ENCODE measurements around the gene HOXD10. TPM values are rescaled to one million over a fixed set of nuclear protein-coding genes. Genes with fewer than 3 reads are reported as not detected.
A peak's percentile ranks its signal among the peaks of the same experiment; 100 is the strongest.

The HOXD10 gene
- total RNA-seq, 1 donor from 2014 or later, result not detected

DNA sequence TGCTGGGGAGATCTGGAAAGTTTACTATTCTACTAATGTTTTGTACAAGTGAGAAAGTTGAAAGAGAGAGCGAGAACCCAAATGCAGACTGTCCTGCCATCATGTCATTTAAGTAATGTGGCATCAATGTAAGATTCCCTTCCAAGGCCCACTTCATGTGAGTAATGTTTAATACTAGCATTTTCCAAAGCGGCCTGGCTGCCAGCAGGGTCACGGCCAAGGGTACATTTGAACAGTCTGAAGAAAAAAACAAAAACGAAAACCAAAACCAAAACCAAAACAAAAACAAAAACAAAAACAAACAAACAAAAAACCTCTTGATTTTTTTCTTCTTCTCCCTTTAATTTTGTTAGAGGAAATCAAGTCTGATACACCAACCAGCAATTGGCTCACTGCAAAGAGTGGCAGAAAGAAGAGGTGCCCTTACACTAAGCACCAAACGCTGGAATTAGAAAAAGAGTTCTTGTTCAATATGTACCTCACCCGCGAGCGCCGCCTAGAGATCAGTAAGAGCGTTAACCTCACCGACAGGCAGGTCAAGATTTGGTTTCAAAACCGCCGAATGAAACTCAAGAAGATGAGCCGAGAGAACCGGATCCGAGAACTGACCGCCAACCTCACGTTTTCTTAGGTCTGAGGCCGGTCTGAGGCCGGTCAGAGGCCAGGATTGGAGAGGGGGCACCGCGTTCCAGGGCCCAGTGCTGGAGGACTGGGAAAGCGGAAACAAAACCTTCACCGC, 2.2 kb downstream of the HOXD10 start:
- no peak for DNase-seq (ENCODE audit: low spot score)
- Mint-ChIP-seq H3K4me3 (peak overlapping the region; percentile 44), H3K27me3 (ENCODE audit: insufficient read depth) (peaks cover 73% of the 10 kb centered on the region), H3K36me3 (ENCODE audit: low read depth) (peaks cover 8% of the 10 kb centered on the region), H3K9me3 (peaks cover 7% of the 10 kb centered on the region), H3K4me1 (ENCODE audit: low read depth) (peaks cover 12% of the 10 kb centered on the region), H3K27ac (peak overlapping the region; percentile 23)
- intact Hi-C loops (cut with micrococcal nuclease), result loop anchor here (10.0 kb wide), 1 partner anchor 46 kb away; no protein-coding TSS in a partner anchor

DNA sequence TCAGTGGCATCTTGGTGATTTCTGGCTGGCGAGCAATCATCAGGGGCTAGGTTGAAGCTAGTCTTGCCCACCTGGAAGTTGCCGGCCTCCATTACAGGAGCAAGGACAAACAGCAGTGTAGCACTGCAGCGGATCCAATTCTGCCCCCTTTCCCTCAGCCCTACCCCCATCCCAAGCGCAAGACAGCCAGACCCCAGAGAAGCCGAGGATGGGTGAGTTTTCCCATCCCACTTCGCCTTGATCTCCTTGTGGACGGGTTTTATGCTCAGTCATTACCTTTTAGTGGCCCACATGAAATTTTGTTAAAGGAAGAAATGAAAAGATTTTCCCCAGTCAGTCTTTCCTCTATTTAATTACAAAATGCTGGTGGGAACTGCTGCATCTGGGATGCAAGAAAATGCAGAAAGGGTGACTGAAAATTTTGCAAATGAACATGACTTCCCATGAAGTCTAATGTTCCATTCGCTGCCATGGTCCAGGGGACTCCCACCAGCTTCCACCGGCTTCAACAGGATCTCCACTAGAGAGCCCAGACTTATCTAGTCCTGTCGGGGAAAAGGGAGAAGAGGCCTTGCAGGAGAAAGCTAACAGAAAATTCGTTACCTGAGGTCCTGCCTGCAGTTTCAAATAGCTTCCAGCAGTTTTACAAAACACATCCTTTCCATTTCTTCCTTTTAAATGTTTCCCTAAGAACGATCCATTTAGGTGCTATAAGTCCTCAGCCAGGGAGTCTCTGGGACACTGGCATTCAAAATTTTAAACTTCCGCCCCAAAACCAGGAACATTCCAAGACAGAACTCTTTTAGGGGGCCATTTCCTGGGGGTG, 4.0 kb downstream of the HOXD10 start:
- peaks cover 8% of the 10 kb centered on the region for H3K36me3 Mint-ChIP-seq (ENCODE audit: low read depth)
- DNase-seq (ENCODE audit: low spot score), result no peak
- H3K4me3 Mint-ChIP-seq, result no peak overlapping the region
- H3K9me3 Mint-ChIP-seq, result peaks cover 7% of the 10 kb centered on the region
- H3K27me3 Mint-ChIP-seq (ENCODE audit: insufficient read depth), result peaks cover 80% of the 10 kb centered on the region
- intact Hi-C loops (cut with micrococcal nuclease), result no loop called here
- H3K27ac Mint-ChIP-seq, result no peak overlapping the region
- H3K4me1 Mint-ChIP-seq (ENCODE audit: low read depth), result peaks cover 14% of the 10 kb centered on the region

GRCh38 chr2:176121190-176122051, 4.8 kb downstream of the HOXD10 start:
- no peak overlapping the region for H3K27ac Mint-ChIP-seq
- intact Hi-C loops (cut with micrococcal nuclease), result loop anchor here (1.0 kb wide), 1 partner anchor 9 kb away; no protein-coding TSS in a partner anchor
- DNase-seq (ENCODE audit: low spot score), result no peak
- H3K4me1 Mint-ChIP-seq (ENCODE audit: low read depth), result peaks cover 14% of the 10 kb centered on the region
- H3K27me3 Mint-ChIP-seq (ENCODE audit: insufficient read depth), result peaks cover 80% of the 10 kb centered on the region
- no peak overlapping the region for H3K4me3 Mint-ChIP-seq
- H3K36me3 Mint-ChIP-seq (ENCODE audit: low read depth), result peaks cover 8% of the 10 kb centered on the region
- H3K9me3 Mint-ChIP-seq, result peaks cover 7% of the 10 kb centered on the region

DNA sequence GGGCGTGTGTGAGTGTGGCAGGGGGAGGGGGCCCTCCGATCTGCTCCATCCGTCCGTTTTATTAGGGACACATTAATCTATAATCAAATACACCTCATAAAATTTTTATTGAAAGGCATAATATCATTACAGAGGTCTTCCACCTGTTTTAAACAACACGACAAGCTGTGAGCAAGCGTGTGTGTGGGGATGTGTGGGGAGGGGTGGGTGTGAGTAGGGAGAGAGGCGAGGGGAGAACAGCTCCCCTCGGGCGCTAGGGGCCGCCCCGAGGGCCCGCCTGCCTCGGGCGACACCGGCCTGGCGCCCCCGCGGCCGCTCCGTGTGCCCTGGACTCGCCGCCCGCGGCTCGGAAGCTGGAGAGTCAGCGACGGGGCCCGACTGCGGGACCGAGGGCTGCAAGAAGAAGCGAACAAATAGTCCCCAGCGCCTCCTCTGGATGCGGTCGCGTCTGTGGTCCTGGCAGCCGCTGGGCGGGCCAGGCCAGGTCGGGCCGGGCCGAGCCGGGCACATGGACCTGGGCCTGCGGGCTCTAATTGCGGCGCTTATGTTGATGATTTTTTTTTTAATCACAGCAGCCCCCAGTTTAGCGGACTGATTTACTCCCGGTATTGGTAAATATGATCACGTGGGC, 5.6 kb downstream of the HOXD10 start:
- no peak for DNase-seq (ENCODE audit: low spot score)
- peaks cover 4% of the 10 kb centered on the region for H3K9me3 Mint-ChIP-seq
- H3K27me3 Mint-ChIP-seq (ENCODE audit: insufficient read depth), result peaks cover 81% of the 10 kb centered on the region
- H3K4me3 Mint-ChIP-seq, result no peak overlapping the region
- intact Hi-C loops (cut with micrococcal nuclease), result loop anchor here (1.0 kb wide), 1 partner anchor 8 kb away; no protein-coding TSS in a partner anchor
- H3K36me3 Mint-ChIP-seq (ENCODE audit: low read depth), result peaks cover 4% of the 10 kb centered on the region
- H3K27ac Mint-ChIP-seq, result peak overlapping the region; percentile 52
- peaks cover 18% of the 10 kb centered on the region for H3K4me1 Mint-ChIP-seq (ENCODE audit: low read depth)

- peaks cover 82% of the 10 kb centered on the region for H3K27me3 Mint-ChIP-seq (ENCODE audit: insufficient read depth)
- H3K4me3 Mint-ChIP-seq, result no peak within 1 kb of the TSS
- H3K4me1 Mint-ChIP-seq (ENCODE audit: low read depth), result peaks cover 22% of the 10 kb centered on the region
- H3K27ac Mint-ChIP-seq, result peak within 1 kb of the TSS; percentile 84
- peaks cover 4% of the 10 kb centered on the region for H3K9me3 Mint-ChIP-seq
- peaks cover 3% of the 10 kb centered on the region for H3K36me3 Mint-ChIP-seq (ENCODE audit: low read depth)
- no peak for DNase-seq (ENCODE audit: low spot score)
- intact Hi-C loops (cut with micrococcal nuclease), result loop anchor here (1.0 kb wide), 1 partner anchor 7 kb away; no protein-coding TSS in a partner anchor
Measured at GRCh38 chr2:176122683-176123410, 6.3 kb downstream of the HOXD10 start, which contains the start of gene HOXD9. HOXD9 (plus strand) TSS chr2:176122719; CDS start chr2:176122769, 50 bp downstream.

- no peak for DNase-seq (ENCODE audit: low spot score)
- intact Hi-C loops (cut with micrococcal nuclease), result no loop called here
- H3K4me1 Mint-ChIP-seq (ENCODE audit: low read depth), result peaks cover 25% of the 10 kb centered on the region
- peaks cover 82% of the 10 kb centered on the region for H3K27me3 Mint-ChIP-seq (ENCODE audit: insufficient read depth)
- no peak overlapping the region for H3K4me3 Mint-ChIP-seq
- H3K36me3 Mint-ChIP-seq (ENCODE audit: low read depth), result peaks cover 2% of the 10 kb centered on the region
- H3K9me3 Mint-ChIP-seq, result peaks cover 4% of the 10 kb centered on the region
- H3K27ac Mint-ChIP-seq, result peak overlapping the region; percentile 84
Measured at GRCh38 chr2:176123411-176124109, 7.0 kb downstream of the HOXD10 start.

- Mint-ChIP-seq H3K27ac (peak overlapping the region; percentile 84), H3K36me3 (ENCODE audit: low read depth) (no peaks in the 10 kb centered on the region), H3K27me3 (ENCODE audit: insufficient read depth) (peaks cover 80% of the 10 kb centered on the region), H3K9me3 (no peaks in the 10 kb centered on the region), H3K4me1 (ENCODE audit: low read depth) (peaks cover 20% of the 10 kb centered on the region), H3K4me3 (no peak overlapping the region)
- intact Hi-C loops (cut with micrococcal nuclease), result no loop called here
- DNase-seq (ENCODE audit: low spot score), result no peak
Measured at GRCh38 chr2:176124110-176124946, 7.8 kb downstream of the HOXD10 start.

DNA sequence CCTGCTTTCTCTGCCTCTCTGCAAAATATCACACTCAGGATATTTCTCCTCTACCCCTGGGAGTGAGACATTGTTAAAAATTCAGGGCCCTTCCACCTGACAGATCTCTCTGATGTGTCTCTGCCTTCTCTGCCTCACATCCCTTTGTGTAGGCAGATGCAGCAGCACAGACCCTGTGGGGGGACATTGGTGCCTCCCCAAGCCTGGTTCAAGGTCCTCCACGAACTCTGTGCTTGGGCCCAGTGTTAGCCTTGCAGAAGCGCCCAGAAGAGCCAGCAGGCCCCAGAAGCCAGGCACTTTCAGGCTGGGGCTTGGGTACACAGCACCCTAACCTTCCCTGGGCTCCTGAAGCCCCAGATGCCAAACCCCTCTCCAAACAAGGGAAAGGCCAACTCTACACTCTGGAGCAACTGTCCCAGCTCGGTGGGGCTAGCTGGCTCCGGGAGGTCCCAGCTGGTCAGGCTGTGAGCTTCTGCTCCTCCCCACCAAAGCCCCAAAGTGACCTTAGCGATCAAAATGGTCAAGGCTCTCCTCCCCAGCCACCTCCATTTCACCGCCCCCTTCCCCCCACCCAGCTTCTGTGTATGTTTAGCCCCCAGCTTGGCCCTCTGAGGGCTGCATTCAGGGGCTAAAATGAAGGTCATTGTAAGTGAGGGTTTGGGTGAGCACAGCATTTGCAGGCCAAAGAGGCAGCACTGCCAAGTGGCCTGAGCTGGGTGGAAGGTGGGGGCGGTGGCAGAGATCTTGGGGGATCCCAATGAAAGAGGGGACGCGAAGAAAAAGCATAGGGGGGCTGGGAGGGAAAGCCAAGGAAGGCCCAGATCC, 8.6 kb downstream of the HOXD10 start:
- peak overlapping the region; percentile 58 for H3K27ac Mint-ChIP-seq
- no peaks in the 10 kb centered on the region for H3K36me3 Mint-ChIP-seq (ENCODE audit: low read depth)
- intact Hi-C loops (cut with micrococcal nuclease), result loop anchor here (5.0 kb wide), 1 partner anchor 427 kb away; no protein-coding TSS in a partner anchor
- peaks cover 73% of the 10 kb centered on the region for H3K27me3 Mint-ChIP-seq (ENCODE audit: insufficient read depth)
- DNase-seq (ENCODE audit: low spot score), result no peak
- H3K4me1 Mint-ChIP-seq (ENCODE audit: low read depth), result peaks cover 20% of the 10 kb centered on the region
- H3K9me3 Mint-ChIP-seq, result no peaks in the 10 kb centered on the region
- no peak overlapping the region for H3K4me3 Mint-ChIP-seq

GRCh38 chr2:176125772-176126054, 9.1 kb downstream of the HOXD10 start:
- Mint-ChIP-seq H3K9me3 (no peaks in the 10 kb centered on the region), H3K4me1 (ENCODE audit: low read depth) (peaks cover 22% of the 10 kb centered on the region), H3K27me3 (ENCODE audit: insufficient read depth) (peaks cover 70% of the 10 kb centered on the region), H3K4me3 (no peak overlapping the region), H3K27ac (no peak overlapping the region), H3K36me3 (ENCODE audit: low read depth) (no peaks in the 10 kb centered on the region)
- DNase-seq (ENCODE audit: low spot score), result no peak
- intact Hi-C loops (cut with micrococcal nuclease), result loop anchor here (2.0 to 5.0 kb wide), 2 partner anchors 427 to 689 kb away; no protein-coding TSS in a partner anchor
